HG03095 (cell line): ENCODE results near the gene STRA8.

Source experiments
- ATAC-seq: cut with Tn5 transposase; IDR thresholded peaks from one replicate; pipeline ENCODE4 v1.9.1; 2021; ENCODE audit warnings: moderate library complexity; ENCODE audit not compliant: unreplicated experiment

The STRA8 gene

GRCh38 chr7:135233570-135233969, at the start of gene STRA8:
STRA8 (plus strand) TSS chr7:135233838; CDS start chr7:135240525, 6,687 bp downstream.
- ATAC-seq, result no peak

- no peak for ATAC-seq
Measured at GRCh38 chr7:135184254-135184841, 49.3 kb upstream of the STRA8 start.

GRCh38 chr7:135185471-135186260, 48.0 kb upstream of the STRA8 start:
- no peak for ATAC-seq

- no peak for ATAC-seq
Measured at GRCh38 chr7:135186261-135186540, 47.4 kb upstream of the STRA8 start.

- ATAC-seq, result peak; percentile 41
Measured at GRCh38 chr7:135186841-135187253, 46.8 kb upstream of the STRA8 start.

- ATAC-seq, result peak; percentile 54
Measured at GRCh38 chr7:135188298-135188984, 45.2 kb upstream of the STRA8 start.

- ATAC-seq, result no peak
Measured at GRCh38 chr7:135189221-135189662, 44.4 kb upstream of the STRA8 start.

- ATAC-seq, result no peak
Measured at GRCh38 chr7:135189961-135190360, 43.7 kb upstream of the STRA8 start.

- ATAC-seq, result no peak
Measured at GRCh38 chr7:135190703-135191102, 42.9 kb upstream of the STRA8 start.

GRCh38 chr7:135192914-135193536, 40.6 kb upstream of the STRA8 start:
- no peak for ATAC-seq

- ATAC-seq, result no peak
Measured at GRCh38 chr7:135193615-135194081, 40.0 kb upstream of the STRA8 start.

- no peak for ATAC-seq
Measured at GRCh38 chr7:135194494-135195095, 39.0 kb upstream of the STRA8 start.

- no peak for ATAC-seq
Measured at GRCh38 chr7:135195156-135195555, 38.5 kb upstream of the STRA8 start.

- no peak for ATAC-seq
Measured at GRCh38 chr7:135195968-135196629, 37.5 kb upstream of the STRA8 start.

- ATAC-seq, result no peak
Measured at GRCh38 chr7:135197343-135197742, 36.3 kb upstream of the STRA8 start.

GRCh38 chr7:135197906-135198655, 35.6 kb upstream of the STRA8 start:
- ATAC-seq, result no peak

- no peak for ATAC-seq
Measured at GRCh38 chr7:135199439-135199838, 34.2 kb upstream of the STRA8 start.

GRCh38 chr7:135200821-135201331, 32.8 kb upstream of the STRA8 start:
- ATAC-seq, result no peak

GRCh38 chr7:135201350-135201749, 32.3 kb upstream of the STRA8 start:
- ATAC-seq, result no peak

- ATAC-seq, result no peak
Measured at GRCh38 chr7:135204341-135204749, 29.3 kb upstream of the STRA8 start.
